Measurements from ENCODE around the gene SURF6. TPM values are rescaled to one million over a fixed set of nuclear protein-coding genes. Genes with fewer than 3 reads are reported as not detected.
A peak's percentile ranks its signal among the peaks of the same experiment; 100 is the strongest.

Gene SURF6
- total and polyA plus RNA-seq, 7 donors, result 13.9 to 43.1 (median 20.1) TPM

GRCh38 chr9:133374612-133375115 lies 38.7 kb upstream of the SURF6 start:
- no peaks in the 10 kb centered on the region for H3K27me3 ChIP-seq
- peak overlapping the region; percentile 80 to 99 (median 88) for H3K4me3 ChIP-seq
- H3K36me3 ChIP-seq, result peaks cover 0 to 27% (median 4%) of the 10 kb centered on the region in 4 donors
- WGBS, 2 donors, result 12 to 17% methylated on average over 12 of the region's 12 CpGs
- TF ChIP-seq POLR2A (IDR thresholded peaks at IDR 0.05) (no peak), POLR2AphosphoS5 (IDR thresholded peaks at IDR 0.05) (no peak), CTCF (IDR thresholded peaks at IDR 0.05) (no peak), EP300 (IDR thresholded peaks at IDR 0.05) (no peak)
- H3K27ac ChIP-seq, result peak overlapping the region; percentile 93 to 99 (median 94)
- peaks cover 0 to 64% (median 60%) of the 10 kb centered on the region in 4 donors for H3K4me1 ChIP-seq
- intact Hi-C loops (cut with DNase I), result loop anchor here (5.0 kb wide), 1 partner anchor 43 kb away; the partner anchor contains the start of gene REXO4
- DNase-seq, result no peak
- no peaks in the 10 kb centered on the region for H3K9me3 ChIP-seq

GRCh38 chr9:133372144-133372543 lies 36.2 kb upstream of the SURF6 start:
- WGBS, 2 donors, result 81 to 86% methylated on average over 7 of the region's 7 CpGs

GRCh38 chr9:133371261-133371711 lies 35.3 kb upstream of the SURF6 start:
- H3K27ac ChIP-seq, result peak overlapping the region in 1 of 4 donors; percentile 3
- no peak for TF ChIP-seq EP300 (IDR thresholded peaks at IDR 0.05)
- no peak for TF ChIP-seq POLR2AphosphoS5 (IDR thresholded peaks at IDR 0.05)
- no peak for TF ChIP-seq POLR2A (IDR thresholded peaks at IDR 0.05)
- no peak for TF ChIP-seq CTCF (IDR thresholded peaks at IDR 0.05)
- H3K4me1 ChIP-seq, result peaks cover 0 to 84% (median 78%) of the 10 kb centered on the region in 4 donors
- intact Hi-C loops (cut with DNase I), result no loop called here
- no peak overlapping the region for H3K4me3 ChIP-seq
- no peaks in the 10 kb centered on the region for H3K9me3 ChIP-seq
- WGBS, 2 donors, result 57 to 77% methylated on average over 12 of the region's 12 CpGs
- no peak for DNase-seq
- no peaks in the 10 kb centered on the region for H3K27me3 ChIP-seq
- peaks cover 7 to 40% (median 12%) of the 10 kb centered on the region in 4 donors for H3K36me3 ChIP-seq

More at GRCh38 chr9:133372144-133372543, 36.2 kb upstream of the SURF6 start:
- Histone ChIP-seq H3K27ac (no peak overlapping the region), H3K4me3 (no peak overlapping the region), H3K36me3 (peaks cover 0 to 32% (median 4%) of the 10 kb centered on the region in 4 donors), H3K4me1 (peaks cover 0 to 87% (median 85%) of the 10 kb centered on the region in 4 donors), H3K9me3 (no peaks in the 10 kb centered on the region), H3K27me3 (no peaks in the 10 kb centered on the region)
- intact Hi-C loops (cut with DNase I), result no loop called here
- no peak for TF ChIP-seq EP300 (IDR thresholded peaks at IDR 0.05)
- TF ChIP-seq POLR2AphosphoS5 (IDR thresholded peaks at IDR 0.05), result no peak
- TF ChIP-seq CTCF (IDR thresholded peaks at IDR 0.05), result no peak
- no peak for TF ChIP-seq POLR2A (IDR thresholded peaks at IDR 0.05)
- DNase-seq, result no peak

GRCh38 chr9:133370685-133371084 lies 34.7 kb upstream of the SURF6 start:
- H3K27me3 ChIP-seq, result no peaks in the 10 kb centered on the region
- WGBS, 2 donors, result 62 to 84% methylated on average over 9 of the region's 9 CpGs
- intact Hi-C loops (cut with DNase I), result no loop called here
- H3K4me3 ChIP-seq, result no peak overlapping the region
- H3K27ac ChIP-seq, result no peak overlapping the region
- peaks cover 0 to 84% (median 77%) of the 10 kb centered on the region in 4 donors for H3K4me1 ChIP-seq
- no peak for DNase-seq
- peaks cover 9 to 46% (median 18%) of the 10 kb centered on the region in 4 donors for H3K36me3 ChIP-seq
- H3K9me3 ChIP-seq, result no peaks in the 10 kb centered on the region
- TF ChIP-seq CTCF (IDR thresholded peaks at IDR 0.05) (no peak), EP300 (IDR thresholded peaks at IDR 0.05) (no peak), POLR2AphosphoS5 (IDR thresholded peaks at IDR 0.05) (no peak)

Data from sigmoid colon (tissue), 7 donors.